HepG2 (cell line): ENCODE results near the gene MEA1. TPM values are rescaled to one million over a fixed set of nuclear protein-coding genes. Genes with fewer than 3 reads are reported as not detected.

Experiments used
- ARID3A ChIP-seq: IDR thresholded peaks from 2 replicates; pipeline ENCODE4 v1.6.1; 2012; ENCODE audit warnings: low read depth, low read length, improper control_type of control experiment
- ATF3 ChIP-seq: sonication (generic); formaldehyde crosslinking; IDR thresholded peaks from 2 replicates; pipeline ENCODE4 v1.4.0; 2020; ENCODE audit warnings: missing genetic modification reagents
- HDAC2 ChIP-seq: sonication (generic); formaldehyde crosslinking; IDR thresholded peaks from 2 replicates; pipeline ENCODE4 v1.4.0; 2020; ENCODE audit warnings: missing genetic modification reagents
- HDAC6 ChIP-seq: fragments of 200-600 bp; sonication (generic); IDR thresholded peaks from 2 replicates; pipeline ENCODE4 v1.7.0; 2017; ENCODE audit warnings: mild to moderate bottlenecking, antibody characterized with exemption, low read length, low read depth
- NCOA5 ChIP-seq: sonication (generic); formaldehyde crosslinking; IDR thresholded peaks from 2 replicates; pipeline ENCODE4 v1.4.0; 2020; ENCODE audit warnings: missing genetic modification reagents
- PAF1 ChIP-seq: IDR thresholded peaks from 2 replicates; pipeline ENCODE4 v1.6.1; 2016; ENCODE audit warnings: missing genetic modification reagents, missing compliant biosample characterization
- SNAI1 ChIP-seq: sonication (generic); formaldehyde crosslinking; IDR thresholded peaks from 2 replicates; pipeline ENCODE4 v1.5.0; 2020; ENCODE audit warnings: mild to moderate bottlenecking, missing genetic modification reagents, borderline replicate concordance
- SP2 ChIP-seq: sonication (generic); formaldehyde crosslinking; IDR thresholded peaks from 2 replicates; pipeline ENCODE4 v1.5.1; 2020; ENCODE audit warnings: mild to moderate bottlenecking, missing genetic modification reagents
- SRF ChIP-seq: IDR thresholded peaks from 2 replicates; pipeline ENCODE4 v1.6.1; 2011; ENCODE audit warnings: mild to moderate bottlenecking, low read depth, low read length, moderate library complexity
- ZNF329 ChIP-seq: sonication (generic); formaldehyde crosslinking; IDR thresholded peaks from 2 replicates; pipeline ENCODE4 v1.9.0; 2021; ENCODE audit warnings: low read depth, mild to moderate bottlenecking, missing genetic modification reagents
- ZNF432 ChIP-seq: sonication (generic); formaldehyde crosslinking; IDR thresholded peaks from 2 replicates; pipeline ENCODE4 v1.5.0; 2020; ENCODE audit warnings: missing genetic modification reagents, mild to moderate bottlenecking, borderline replicate concordance
- ZNF543 ChIP-seq: sonication (generic); formaldehyde crosslinking; IDR thresholded peaks from 2 replicates; pipeline ENCODE4 v1.4.0; 2020; ENCODE audit warnings: mild to moderate bottlenecking, missing genetic modification reagents
- ZNF776 ChIP-seq: sonication (generic); formaldehyde crosslinking; IDR thresholded peaks from 2 replicates; pipeline ENCODE4 v1.4.0; 2020; ENCODE audit warnings: mild to moderate bottlenecking, missing genetic modification reagents
- ZSCAN30 ChIP-seq: sonication (generic); formaldehyde crosslinking; IDR thresholded peaks from 2 replicates; pipeline ENCODE4 v1.5.0; 2020; ENCODE audit warnings: mild to moderate bottlenecking, missing genetic modification reagents
- polyA plus RNA-seq, 8 experiments: library from polyadenylated mRNA; depleted of rRNA in 3 of 8; stranded (reverse) in 7 of 8; unstranded in 1 of 8; fragments of >200 nt; fragmentation: Illumina TruSeq in 4 of 8; extraction: Trizol in 4 of 8; gene quantifications; 2 replicates each; pipeline versions ENCODE4 v1.2.1 to v1.2.3, GENCODE V29; 2011 to 2016; ENCODE audit warnings: low read depth in 4 of 8, missing spikeins in 1 of 8, mixed read lengths in 1 of 8; ENCODE audit not compliant: insufficient read depth in 1 of 8
- total RNA-seq, 5 experiments: library from RNA; depleted of rRNA; stranded (reverse); fragments of >200 nt; fragmentation: Illumina TruSeq; extraction: Trizol; gene quantifications; 2 replicates each; pipeline ENCODE4 v1.2.3, GENCODE V29; 2016; ENCODE audit warnings: low read depth in 1 of 5
- TF ChIP-seq, protein P1 (sequence below): sonication (generic); formaldehyde crosslinking; conservative IDR thresholded peaks from 2 replicates; pipeline ENCODE4 v1.4.0; 2020; ENCODE audit warnings: missing genetic modification reagents
- TF ChIP-seq, protein P2 (sequence below): sonication (generic); formaldehyde crosslinking; IDR thresholded peaks from 2 replicates; pipeline ENCODE4 v1.5.1; 2020; ENCODE audit warnings: mild to moderate bottlenecking, moderate library complexity, missing genetic modification reagents
- TF ChIP-seq, protein P3 (sequence below): sonication (generic); formaldehyde crosslinking; IDR thresholded peaks from 2 replicates; pipeline ENCODE4 v1.5.0; 2020; ENCODE audit warnings: missing genetic modification reagents
- TF ChIP-seq, protein P4 (sequence below): sonication (generic); formaldehyde crosslinking; IDR thresholded peaks from 2 replicates; pipeline ENCODE4 v1.4.0; 2020; ENCODE audit warnings: missing genetic modification reagents, mild to moderate bottlenecking, borderline replicate concordance
- TF ChIP-seq, protein P5 (sequence below): sonication (generic); formaldehyde crosslinking; IDR thresholded peaks from 2 replicates; pipeline ENCODE4 v1.5.0; 2020; ENCODE audit warnings: missing genetic modification reagents

MEA1 gene
- total and polyA plus RNA-seq, 2 of the 13 experiments (the other 11 are each of a cell fraction or from before 2014, with no cell fraction given) = 75.6 to 86.2 TPM

- TF ChIP-seq, protein P1, sequence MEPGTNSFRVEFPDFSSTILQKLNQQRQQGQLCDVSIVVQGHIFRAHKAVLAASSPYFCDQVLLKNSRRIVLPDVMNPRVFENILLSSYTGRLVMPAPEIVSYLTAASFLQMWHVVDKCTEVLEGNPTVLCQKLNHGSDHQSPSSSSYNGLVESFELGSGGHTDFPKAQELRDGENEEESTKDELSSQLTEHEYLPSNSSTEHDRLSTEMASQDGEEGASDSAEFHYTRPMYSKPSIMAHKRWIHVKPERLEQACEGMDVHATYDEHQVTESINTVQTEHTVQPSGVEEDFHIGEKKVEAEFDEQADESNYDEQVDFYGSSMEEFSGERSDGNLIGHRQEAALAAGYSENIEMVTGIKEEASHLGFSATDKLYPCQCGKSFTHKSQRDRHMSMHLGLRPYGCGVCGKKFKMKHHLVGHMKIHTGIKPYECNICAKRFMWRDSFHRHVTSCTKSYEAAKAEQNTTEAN (CRISPR knock-in tag) = 0 out of 2 replicates have a peak, but pooled peaks have one; percentile 48
- TF ChIP-seq, protein P2, sequence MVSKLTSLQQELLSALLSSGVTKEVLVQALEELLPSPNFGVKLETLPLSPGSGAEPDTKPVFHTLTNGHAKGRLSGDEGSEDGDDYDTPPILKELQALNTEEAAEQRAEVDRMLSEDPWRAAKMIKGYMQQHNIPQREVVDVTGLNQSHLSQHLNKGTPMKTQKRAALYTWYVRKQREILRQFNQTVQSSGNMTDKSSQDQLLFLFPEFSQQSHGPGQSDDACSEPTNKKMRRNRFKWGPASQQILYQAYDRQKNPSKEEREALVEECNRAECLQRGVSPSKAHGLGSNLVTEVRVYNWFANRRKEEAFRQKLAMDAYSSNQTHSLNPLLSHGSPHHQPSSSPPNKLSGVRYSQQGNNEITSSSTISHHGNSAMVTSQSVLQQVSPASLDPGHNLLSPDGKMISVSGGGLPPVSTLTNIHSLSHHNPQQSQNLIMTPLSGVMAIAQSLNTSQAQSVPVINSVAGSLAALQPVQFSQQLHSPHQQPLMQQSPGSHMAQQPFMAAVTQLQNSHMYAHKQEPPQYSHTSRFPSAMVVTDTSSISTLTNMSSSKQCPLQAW (CRISPR knock-in tag) = peak; percentile 71
- TF ChIP-seq, protein P3, sequence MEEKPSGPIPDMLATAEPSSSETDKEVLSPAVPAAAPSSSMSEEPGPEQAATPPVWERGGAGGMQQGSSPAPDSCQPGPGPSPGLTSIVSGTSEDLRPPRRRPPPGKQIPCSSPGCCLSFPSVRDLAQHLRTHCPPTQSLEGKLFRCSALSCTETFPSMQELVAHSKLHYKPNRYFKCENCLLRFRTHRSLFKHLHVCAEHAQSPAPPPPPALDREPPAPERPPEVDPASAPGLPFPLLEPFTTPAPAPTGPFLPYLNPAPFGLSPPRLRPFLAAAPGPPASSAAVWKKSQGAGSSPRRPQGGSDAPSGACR (CRISPR knock-in tag) = no peak
- peak; percentile 80 for TF ChIP-seq SRF
- TF ChIP-seq, protein P4, sequence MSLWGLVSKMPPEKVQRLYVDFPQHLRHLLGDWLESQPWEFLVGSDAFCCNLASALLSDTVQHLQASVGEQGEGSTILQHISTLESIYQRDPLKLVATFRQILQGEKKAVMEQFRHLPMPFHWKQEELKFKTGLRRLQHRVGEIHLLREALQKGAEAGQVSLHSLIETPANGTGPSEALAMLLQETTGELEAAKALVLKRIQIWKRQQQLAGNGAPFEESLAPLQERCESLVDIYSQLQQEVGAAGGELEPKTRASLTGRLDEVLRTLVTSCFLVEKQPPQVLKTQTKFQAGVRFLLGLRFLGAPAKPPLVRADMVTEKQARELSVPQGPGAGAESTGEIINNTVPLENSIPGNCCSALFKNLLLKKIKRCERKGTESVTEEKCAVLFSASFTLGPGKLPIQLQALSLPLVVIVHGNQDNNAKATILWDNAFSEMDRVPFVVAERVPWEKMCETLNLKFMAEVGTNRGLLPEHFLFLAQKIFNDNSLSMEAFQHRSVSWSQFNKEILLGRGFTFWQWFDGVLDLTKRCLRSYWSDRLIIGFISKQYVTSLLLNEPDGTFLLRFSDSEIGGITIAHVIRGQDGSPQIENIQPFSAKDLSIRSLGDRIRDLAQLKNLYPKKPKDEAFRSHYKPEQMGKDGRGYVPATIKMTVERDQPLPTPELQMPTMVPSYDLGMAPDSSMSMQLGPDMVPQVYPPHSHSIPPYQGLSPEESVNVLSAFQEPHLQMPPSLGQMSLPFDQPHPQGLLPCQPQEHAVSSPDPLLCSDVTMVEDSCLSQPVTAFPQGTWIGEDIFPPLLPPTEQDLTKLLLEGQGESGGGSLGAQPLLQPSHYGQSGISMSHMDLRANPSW = no peak
- no peak for TF ChIP-seq ZSCAN30 (CRISPR knock-in tag)
- 0 out of 2 replicates have a peak, but pooled peaks have one; percentile 12 for TF ChIP-seq ATF3 (CRISPR knock-in tag)
- TF ChIP-seq ZNF776 = no peak
- TF ChIP-seq HDAC6 = no peak
- TF ChIP-seq SNAI1 (CRISPR knock-in tag) = peak; percentile 80; the same call in 1 of the 2 replicates
- TF ChIP-seq ZNF432 = no peak
- TF ChIP-seq ZNF329 (CRISPR knock-in tag) = 0 out of 2 replicates have a peak, but pooled peaks have one; percentile 74
- TF ChIP-seq, protein P5, sequence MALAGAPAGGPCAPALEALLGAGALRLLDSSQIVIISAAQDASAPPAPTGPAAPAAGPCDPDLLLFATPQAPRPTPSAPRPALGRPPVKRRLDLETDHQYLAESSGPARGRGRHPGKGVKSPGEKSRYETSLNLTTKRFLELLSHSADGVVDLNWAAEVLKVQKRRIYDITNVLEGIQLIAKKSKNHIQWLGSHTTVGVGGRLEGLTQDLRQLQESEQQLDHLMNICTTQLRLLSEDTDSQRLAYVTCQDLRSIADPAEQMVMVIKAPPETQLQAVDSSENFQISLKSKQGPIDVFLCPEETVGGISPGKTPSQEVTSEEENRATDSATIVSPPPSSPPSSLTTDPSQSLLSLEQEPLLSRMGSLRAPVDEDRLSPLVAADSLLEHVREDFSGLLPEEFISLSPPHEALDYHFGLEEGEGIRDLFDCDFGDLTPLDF (CRISPR knock-in tag) = no peak
- no peak for TF ChIP-seq PAF1 (CRISPR knock-in tag)
- peak; percentile 89 for TF ChIP-seq SP2 (CRISPR knock-in tag)
- peak; percentile 85 for TF ChIP-seq HDAC2
- TF ChIP-seq NCOA5 (CRISPR knock-in tag) = no peak
- no peak; the same call in 1 of the 2 replicates for TF ChIP-seq ARID3A
- peak; percentile 41; the same call in 1 of the 2 replicates for TF ChIP-seq ZNF543
Measured at GRCh38 chr6:43059168-43060033, 45.7 kb upstream of the MEA1 start, which contains the start of the genes KLC4 and MRPL2 (continued).
